ENCODE results near the gene TEPSIN. TPM values are rescaled to one million over a fixed set of nuclear protein-coding genes. Genes with fewer than 3 reads are reported as not detected.

The TEPSIN gene
- total RNA-seq, 1 experiment from 2014 or later, result 38.8 TPM

DNA sequence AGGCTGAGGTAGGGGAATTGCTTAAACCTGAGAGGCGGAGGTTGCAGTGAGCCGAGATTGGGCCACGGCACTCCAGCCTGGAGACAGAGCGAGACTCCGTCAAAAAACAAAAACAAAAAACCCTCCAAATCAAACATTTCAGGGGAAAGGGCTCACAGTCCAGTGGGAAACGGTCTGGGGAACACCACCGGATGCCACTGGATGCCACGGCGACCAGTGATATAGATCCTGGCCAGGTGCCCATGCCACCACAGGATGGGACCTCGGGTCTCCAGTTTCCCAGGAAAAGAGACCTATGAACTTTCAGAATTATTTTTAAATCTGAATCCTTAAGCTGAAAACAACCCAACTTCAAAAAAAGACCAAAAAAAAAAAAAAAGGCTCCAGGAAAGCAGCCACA, 28.4 kb downstream of the TEPSIN start:
- no peak overlapping the region for H3K4me2 ChIP-seq (ENCODE audit: insufficient read depth, insufficient read length, low read length)
- H3K27ac Mint-ChIP-seq, result no peak overlapping the region
- no peak overlapping the region for H3K23ac ChIP-seq (ENCODE audit: insufficient read length, low read depth, low read length)

More for the DNA sequence above, 28.4 kb downstream of the TEPSIN start:
- Mint-ChIP-seq H3K4me1 (peaks cover 3 to 4% of the 10 kb centered on the region in 2 experiments; a peak in 1 of 4 replicates), H3K9me3 (no peaks in the 10 kb centered on the region), H3K4me3 (no peak overlapping the region), H3K27me3 (ENCODE audit: low read depth) (no peaks in the 10 kb centered on the region), H3K36me3 (ENCODE audit: insufficient read depth in 1 of 3, low read depth in 3 of 3) (peaks cover 0 to 27% (median 3%) of the 10 kb centered on the region in 3 experiments; a peak in 4 of 7 replicates)
- H3K4ac ChIP-seq (ENCODE audit: low read depth, low read length), result no peak overlapping the region
- no peak overlapping the region for H3K9ac ChIP-seq (ENCODE audit: extremely low read depth, insufficient read length, low read length)
- H4K20me1 ChIP-seq (ENCODE audit: control insufficient read depth, insufficient read depth, insufficient read length), result no peaks in the 10 kb centered on the region
- no peak overlapping the region for H2BK20ac ChIP-seq (ENCODE audit: low read depth, low read length, poor library complexity, severe bottlenecking)
- no peak overlapping the region for H4K5ac ChIP-seq (ENCODE audit: insufficient read length, low read depth, low read length)
- H4K91ac ChIP-seq (ENCODE audit: insufficient read length, low read depth, low read length), result no peak overlapping the region
- no peaks in the 10 kb centered on the region; the same call in 1 of the 2 replicates for H3K79me2 ChIP-seq (ENCODE audit: insufficient read depth, low read length)
- H2BK120ac ChIP-seq (ENCODE audit: low read depth, low read length, poor library complexity, severe bottlenecking), result no peak overlapping the region
- no peak overlapping the region for H2BK5ac ChIP-seq (ENCODE audit: insufficient read length, low read length)
- no peak overlapping the region for H3K27ac ChIP-seq (ENCODE audit: insufficient read length, low read depth, low read length)
- DNase-seq, result no peak
- no peaks in the 10 kb centered on the region for H3K79me1 ChIP-seq (ENCODE audit: insufficient read depth, low read depth, low read length, poor library complexity, severe bottlenecking)
- no peak overlapping the region; the same call in 1 of the 2 replicates for H2BK15ac ChIP-seq (ENCODE audit: low read depth, low read length)
- no peak overlapping the region for H2BK12ac ChIP-seq (ENCODE audit: insufficient read length, low read depth, low read length)
- H3K56ac ChIP-seq (ENCODE audit: insufficient read length, low read depth, low read length), result no peak overlapping the region
- no peak overlapping the region for H4K8ac ChIP-seq (replicated peaks; ENCODE audit: insufficient read length, low read depth, low read length)
- no peak overlapping the region for H3T11ph ChIP-seq (ENCODE audit: low read length)
- H2AFZ ChIP-seq (ENCODE audit: low read length), result no peak overlapping the region
- no peaks in the 10 kb centered on the region for H3K9me3 ChIP-seq (ENCODE audit: control insufficient read depth, low read depth, low read length)
- TF ChIP-seq, protein P1, sequence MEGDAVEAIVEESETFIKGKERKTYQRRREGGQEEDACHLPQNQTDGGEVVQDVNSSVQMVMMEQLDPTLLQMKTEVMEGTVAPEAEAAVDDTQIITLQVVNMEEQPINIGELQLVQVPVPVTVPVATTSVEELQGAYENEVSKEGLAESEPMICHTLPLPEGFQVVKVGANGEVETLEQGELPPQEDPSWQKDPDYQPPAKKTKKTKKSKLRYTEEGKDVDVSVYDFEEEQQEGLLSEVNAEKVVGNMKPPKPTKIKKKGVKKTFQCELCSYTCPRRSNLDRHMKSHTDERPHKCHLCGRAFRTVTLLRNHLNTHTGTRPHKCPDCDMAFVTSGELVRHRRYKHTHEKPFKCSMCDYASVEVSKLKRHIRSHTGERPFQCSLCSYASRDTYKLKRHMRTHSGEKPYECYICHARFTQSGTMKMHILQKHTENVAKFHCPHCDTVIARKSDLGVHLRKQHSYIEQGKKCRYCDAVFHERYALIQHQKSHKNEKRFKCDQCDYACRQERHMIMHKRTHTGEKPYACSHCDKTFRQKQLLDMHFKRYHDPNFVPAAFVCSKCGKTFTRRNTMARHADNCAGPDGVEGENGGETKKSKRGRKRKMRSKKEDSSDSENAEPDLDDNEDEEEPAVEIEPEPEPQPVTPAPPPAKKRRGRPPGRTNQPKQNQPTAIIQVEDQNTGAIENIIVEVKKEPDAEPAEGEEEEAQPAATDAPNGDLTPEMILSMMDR (conservative IDR thresholded peaks at IDR 0.05), result no peak
- H3K27me3 ChIP-seq (ENCODE audit: insufficient read depth, low read length), result no peaks in the 10 kb centered on the region
- no peaks in the 10 kb centered on the region for H3K4me1 ChIP-seq (ENCODE audit: insufficient read depth, low read length)
- no peak overlapping the region for H2AK5ac ChIP-seq (ENCODE audit: insufficient read length, low read length)
- WGBS (ENCODE audit: extremely low coverage, insufficient read length, low lambda C conversion rate), result no CpG with 5 or more reads among the region's 10 CpGs
- H3K14ac ChIP-seq (ENCODE audit: insufficient read depth, low read length), result no peak overlapping the region
- no peak overlapping the region for H3K18ac ChIP-seq (ENCODE audit: insufficient read length, low read depth, low read length)
- no peaks in the 10 kb centered on the region for H3K23me2 ChIP-seq (ENCODE audit: insufficient read length, low read depth, low read length, poor library complexity, severe bottlenecking)
